Stomach (tissue), 9 donors: ENCODE measurements around the gene OVOL2. TPM values are rescaled to one million over a fixed set of nuclear protein-coding genes. Genes with fewer than 3 reads are reported as not detected.
A peak's percentile ranks its signal among the peaks of the same experiment; 100 is the strongest.

Experiments
- DNase-seq, 2 donors: peaks; one replicate each; pipeline versions ENCODE4 v3.0.0 to v3.0.0-alpha.2; 2013 to 2019
- H3K27ac ChIP-seq, 5 donors: fragments of 200-600 bp in 4 of 5; sonication (generic) in 4 of 5; one replicate each; pipeline ENCODE4 v1.5.1; 2013 to 2019; ENCODE audit warnings: mild to moderate bottlenecking in 1 of 5, moderate library complexity in 1 of 5
- H3K27me3 ChIP-seq, 3 donors: fragments of 200-600 bp; sonication (generic); one replicate each; pipeline ENCODE4 v1.5.1; 2017 to 2019; ENCODE audit warnings: mixed run types in 1 of 3
- H3K36me3 ChIP-seq, 4 donors: fragments of 200-600 bp; sonication (generic); 1 replicate in 3 of 4; 2 replicates in 1 of 4; pipeline ENCODE4 v1.5.1; 2016 to 2019
- H3K4me1 ChIP-seq, 4 donors: fragments of 200-600 bp; sonication (generic); one replicate each; pipeline ENCODE4 v1.5.1; 2016 to 2019
- H3K4me3 ChIP-seq, 4 donors: fragments of 200-600 bp; sonication (generic) in 3 of 4; one replicate each; pipeline ENCODE4 v1.5.1; 2016 to 2019; ENCODE audit warnings: mild to moderate bottlenecking in 1 of 4
- H3K9me3 ChIP-seq, 4 donors: fragments of 200-600 bp; sonication (generic); one replicate each; pipeline ENCODE4 v1.5.1; 2016 to 2019
- EP300 ChIP-seq: sonication (generic); formaldehyde crosslinking; IDR thresholded peaks from one replicate; pipeline ENCODE4 v1.6.1; 2017; ENCODE audit warnings: antibody characterized with exemption
- POLR2A ChIP-seq, 4 donors: fragments of 450-650 bp; IDR thresholded peaks; one replicate each; pipeline ENCODE4 v1.6.1; 2016; ENCODE audit warnings: antibody characterized with exemption in 4 of 4, control low read depth in 2 of 4, mild to moderate bottlenecking in 1 of 4, moderate library complexity in 1 of 4
- POLR2AphosphoS5 ChIP-seq, 3 donors: sonication (generic); formaldehyde crosslinking; IDR thresholded peaks; one replicate each; pipeline ENCODE4 v1.6.1; 2016; ENCODE audit warnings: antibody characterized with exemption in 3 of 3
- WGBS, 5 donors: extraction: QIAGEN DNeasy Blood & Tissue Kit in 3 of 5; methylation state at CpG; one replicate each; pipeline versions ENCODE4 v1.1.5 to v1.1.7; 2013 to 2018; 5-methylcytosine and 5-hydroxymethylcytosine counted together
- intact Hi-C: fragments of 100-400 bp; cut with DNase I; formaldehyde crosslinking; loops from one replicate; pipeline ENCODE4 v1.15.1; 2023; ENCODE audit warnings: low total_unique reads
- polyA plus RNA-seq, 3 donors: library from polyadenylated mRNA; stranded (reverse); fragments of 200-250 nt; gene quantifications; one replicate each; pipeline ENCODE4 v1.2.3, GENCODE V29; 2013
- total RNA-seq, 5 donors: library from RNA; depleted of rRNA; stranded (reverse); fragments of >200 nt; gene quantifications; one replicate each; pipeline versions ENCODE4 v1.1.0 to v1.2.3, GENCODE V29; 2014 to 2016
- TF ChIP-seq, protein P1 (sequence below), 7 experiments: fragments of 450-650 bp in 4 of 7; fragments of 200-600 bp in 3 of 7; sonication (generic) in 3 of 7; IDR thresholded peaks; one replicate each; pipeline ENCODE4 v1.5.1; 2016 to 2019; ENCODE audit warnings: antibody characterized with exemption in 7 of 7, control low read depth in 2 of 7, mild to moderate bottlenecking in 1 of 7
- donor health status: healthy with polysubstance abuse.
- donor health status: Bipolar disorder and iron deficiency.
- donor health status: healthy.

OVOL2 gene
- total and polyA plus RNA-seq, 8 donors = 5.0 to 58.3 (median 13.9) TPM

DNA sequence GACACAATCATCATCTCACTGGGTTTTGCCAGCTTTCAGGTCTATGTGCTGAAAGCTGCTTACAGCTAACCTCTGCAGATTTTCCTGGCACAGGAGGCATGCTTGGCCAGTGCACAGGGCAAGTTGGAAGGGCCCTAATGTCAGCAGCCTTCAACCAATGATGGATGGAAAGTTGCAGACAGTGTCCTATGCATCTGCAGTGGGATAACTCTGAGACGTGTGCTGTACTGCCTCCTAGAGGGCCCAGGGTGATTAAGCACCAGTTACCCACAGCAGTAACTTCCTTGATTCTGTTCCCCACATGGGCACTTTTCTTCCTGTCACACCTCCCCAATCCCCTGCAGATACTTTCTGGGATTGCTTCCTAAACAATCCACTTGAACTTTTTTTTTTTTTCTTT, 38.6 kb downstream of the OVOL2 start:
- no peaks in the 10 kb centered on the region for H3K27me3 ChIP-seq
- no peaks in the 10 kb centered on the region for H3K9me3 ChIP-seq
- peaks cover 0 to 4% (median 0%) of the 10 kb centered on the region in 4 donors for H3K4me1 ChIP-seq
- H3K36me3 ChIP-seq = peaks cover 0 to 45% (median 37%) of the 10 kb centered on the region in 4 donors
- H3K27ac ChIP-seq = no peak overlapping the region
- intact Hi-C loops = no loop called here
- no peak overlapping the region for H3K4me3 ChIP-seq
- DNase-seq = peak in 1 of 2 donors; percentile 36
- TF ChIP-seq POLR2AphosphoS5 (IDR thresholded peaks at IDR 0.05) (no peak), POLR2A (IDR thresholded peaks at IDR 0.05) (no peak), EP300 (no peak)
- TF ChIP-seq, protein P1, sequence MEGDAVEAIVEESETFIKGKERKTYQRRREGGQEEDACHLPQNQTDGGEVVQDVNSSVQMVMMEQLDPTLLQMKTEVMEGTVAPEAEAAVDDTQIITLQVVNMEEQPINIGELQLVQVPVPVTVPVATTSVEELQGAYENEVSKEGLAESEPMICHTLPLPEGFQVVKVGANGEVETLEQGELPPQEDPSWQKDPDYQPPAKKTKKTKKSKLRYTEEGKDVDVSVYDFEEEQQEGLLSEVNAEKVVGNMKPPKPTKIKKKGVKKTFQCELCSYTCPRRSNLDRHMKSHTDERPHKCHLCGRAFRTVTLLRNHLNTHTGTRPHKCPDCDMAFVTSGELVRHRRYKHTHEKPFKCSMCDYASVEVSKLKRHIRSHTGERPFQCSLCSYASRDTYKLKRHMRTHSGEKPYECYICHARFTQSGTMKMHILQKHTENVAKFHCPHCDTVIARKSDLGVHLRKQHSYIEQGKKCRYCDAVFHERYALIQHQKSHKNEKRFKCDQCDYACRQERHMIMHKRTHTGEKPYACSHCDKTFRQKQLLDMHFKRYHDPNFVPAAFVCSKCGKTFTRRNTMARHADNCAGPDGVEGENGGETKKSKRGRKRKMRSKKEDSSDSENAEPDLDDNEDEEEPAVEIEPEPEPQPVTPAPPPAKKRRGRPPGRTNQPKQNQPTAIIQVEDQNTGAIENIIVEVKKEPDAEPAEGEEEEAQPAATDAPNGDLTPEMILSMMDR (IDR thresholded peaks at IDR 0.05) = peak in 2 of 7 experiments; percentile 8 to 11
- 0 to 15% (median 6%) methylated on average over 1 of the region's 1 CpG for WGBS, 5 donors

DNA sequence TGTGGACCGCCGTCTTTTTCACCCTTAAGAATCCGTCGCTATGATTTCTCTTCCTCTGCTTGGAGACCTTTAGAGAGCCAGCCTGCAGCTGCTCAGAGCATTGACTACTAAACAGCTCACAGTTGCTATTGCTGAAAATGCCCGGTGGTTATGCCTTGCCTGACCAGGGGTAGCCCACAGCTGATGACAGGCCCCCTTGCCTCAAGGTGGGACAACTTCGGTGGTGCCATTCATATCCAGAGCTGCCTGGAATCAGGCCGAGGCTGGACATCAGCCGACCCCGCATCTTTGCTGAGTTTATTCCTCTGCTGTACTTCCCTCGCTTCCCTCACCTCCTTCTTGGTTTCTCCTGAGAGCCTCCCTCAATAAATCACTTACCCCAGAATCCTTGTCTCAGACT, 39.6 kb downstream of the OVOL2 start:
- 58 to 75% (median 72%) methylated on average over 10 of the region's 10 CpGs for WGBS, 5 donors
- TF ChIP-seq EP300 = no peak
- TF ChIP-seq POLR2A (IDR thresholded peaks at IDR 0.05) = no peak
- no peak for TF ChIP-seq POLR2AphosphoS5 (IDR thresholded peaks at IDR 0.05)
- TF ChIP-seq, protein P1 (IDR thresholded peaks at IDR 0.05) = no peak
- Histone ChIP-seq H3K36me3 (peaks cover 0 to 35% (median 28%) of the 10 kb centered on the region in 4 donors), H3K4me3 (no peak overlapping the region), H3K9me3 (no peaks in the 10 kb centered on the region), H3K27me3 (no peaks in the 10 kb centered on the region), H3K27ac (no peak overlapping the region), H3K4me1 (peaks cover 0 to 4% (median 0%) of the 10 kb centered on the region in 4 donors)
- intact Hi-C loops = no loop called here
- no peak for DNase-seq

DNA sequence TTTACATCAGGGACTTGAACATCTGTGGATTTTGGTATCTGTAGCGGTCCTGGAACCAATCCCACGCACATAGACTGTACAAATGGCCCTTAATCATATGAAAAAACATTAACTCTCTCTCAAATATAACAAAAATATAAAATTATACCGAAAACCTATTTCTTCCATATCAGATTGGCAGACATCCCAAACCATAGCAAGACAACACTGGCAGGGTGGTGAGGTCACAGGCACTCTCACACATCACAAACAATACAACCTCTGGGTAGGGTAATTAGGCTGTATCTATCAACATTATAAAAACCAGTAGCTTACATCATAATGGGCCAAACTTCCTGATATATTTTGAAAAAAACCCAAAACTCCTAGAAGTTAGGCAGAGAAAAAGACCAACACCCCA, 40.9 kb downstream of the OVOL2 start:
- TF ChIP-seq, protein P1 (IDR thresholded peaks at IDR 0.05) = no peak
- no peak for TF ChIP-seq EP300
- TF ChIP-seq POLR2A (IDR thresholded peaks at IDR 0.05) = no peak
- TF ChIP-seq POLR2AphosphoS5 (IDR thresholded peaks at IDR 0.05) = no peak
- Histone ChIP-seq H3K27ac (no peak overlapping the region), H3K27me3 (no peaks in the 10 kb centered on the region), H3K36me3 (peaks cover 0 to 22% (median 16%) of the 10 kb centered on the region in 4 donors), H3K4me1 (peaks cover 0 to 4% (median 0%) of the 10 kb centered on the region in 4 donors), H3K4me3 (no peak overlapping the region), H3K9me3 (no peaks in the 10 kb centered on the region)
- intact Hi-C loops = no loop called here
- no peak for DNase-seq
- WGBS, 5 donors = 77 to 86% (median 78%) methylated on average over 3 of the region's 3 CpGs

DNA sequence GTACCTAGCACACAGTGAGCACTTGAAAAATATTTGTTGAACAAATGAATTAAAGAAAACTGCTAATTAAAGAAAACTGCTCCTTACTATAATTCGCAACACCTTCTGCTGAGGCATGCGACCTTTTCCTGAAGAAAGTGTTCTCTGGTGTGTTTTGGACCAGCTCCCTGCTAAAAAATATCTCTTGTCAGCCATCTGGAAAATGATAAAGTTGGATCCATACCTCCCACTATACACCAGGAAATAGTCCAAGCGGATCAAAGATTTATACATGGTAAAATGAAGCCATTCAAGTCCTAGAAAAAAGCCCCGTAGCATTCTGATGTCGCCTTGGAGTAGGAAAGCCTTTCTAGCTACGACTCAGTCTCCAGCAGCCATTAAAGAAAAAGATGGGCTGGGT, 43.3 kb downstream of the OVOL2 start:
- 75 to 92% (median 81%) methylated on average over 6 of the region's 6 CpGs for WGBS, 5 donors
- no peaks in the 10 kb centered on the region for H3K36me3 ChIP-seq
- H3K27ac ChIP-seq = no peak overlapping the region
- DNase-seq = no peak
- intact Hi-C loops = no loop called here
- H3K4me1 ChIP-seq = peaks cover 0 to 4% (median 0%) of the 10 kb centered on the region in 4 donors
- H3K27me3 ChIP-seq = no peaks in the 10 kb centered on the region
- H3K9me3 ChIP-seq = no peaks in the 10 kb centered on the region
- TF ChIP-seq POLR2A (IDR thresholded peaks at IDR 0.05) (no peak), POLR2AphosphoS5 (IDR thresholded peaks at IDR 0.05) (no peak), EP300 (no peak)
- TF ChIP-seq, protein P1 (IDR thresholded peaks at IDR 0.05) = no peak
- H3K4me3 ChIP-seq = no peak overlapping the region
